Pancreas (tissue), 10 donors: Measurements from ENCODE around the gene MTMR10. TPM values are rescaled to one million over a fixed set of nuclear protein-coding genes. Genes with fewer than 3 reads are reported as not detected.

ENCODE experiments used
- ATAC-seq, 4 donors: fragments of 200-7000 bp; cut with Tn5 transposase; one replicate each; pipeline versions ENCODE4 v1.8.0 to v1.9.1; 2020; ENCODE audit warnings: mild to moderate bottlenecking in 4 of 4, moderate library complexity in 4 of 4
- DNase-seq, 6 donors: peaks; one replicate each; pipeline ENCODE4 v3.0.0-alpha.2; 2020
- FAIRE-seq: peaks from 2 replicates; lab custom pipeline; 2012; peaks lifted over from hg19 to GRCh38; lab: Jason Lieb, UNC
- H3K27ac ChIP-seq, 4 donors: fragments of 200-600 bp; sonication (generic); 1 replicate in 3 of 4; 2 replicates in 1 of 4; pipeline versions ENCODE4 v1.5.0 to v1.8.0; 2020
- H3K27me3 ChIP-seq, 4 donors: fragments of 200-600 bp; one replicate each; pipeline ENCODE4 v1.8.0; 2021
- H3K36me3 ChIP-seq, 3 donors: fragments of 200-600 bp; sonication (generic) in 1 of 3; one replicate each; pipeline versions ENCODE4 v1.5.0 to v1.8.0; 2020 to 2021
- H3K4me1 ChIP-seq, 3 donors: fragments of 200-600 bp; one replicate each; pipeline ENCODE4 v1.8.0; 2021
- H3K4me3 ChIP-seq, 4 donors: fragments of 200-600 bp; sonication (generic) in 2 of 4; one replicate each; pipeline versions ENCODE4 v1.5.0 to v1.8.0; 2020 to 2021
- H3K9me3 ChIP-seq, 4 donors: fragments of 200-600 bp; one replicate each; pipeline ENCODE4 v1.8.0; 2021
- CTCF ChIP-seq, 4 donors: fragments of 200-600 bp; sonication (generic) in 3 of 4; IDR thresholded peaks; one replicate each; pipeline versions ENCODE4 v1.5.0 to v1.8.0; 2021; ENCODE audit warnings: antibody characterized with exemption in 4 of 4
- WGBS, 2 donors: extraction: QIAGEN DNeasy Blood & Tissue Kit; methylation state at CpG; one replicate each; pipeline ENCODE4 v1.1.7; 2013; 5-methylcytosine and 5-hydroxymethylcytosine counted together
- intact Hi-C, 3 donors: fragments of 100-400 bp; cut with DNase I; formaldehyde crosslinking; loops; one replicate each; pipeline versions ENCODE4 v1.11.1 to v1.14.2; 2022
- polyA plus RNA-seq, 2 donors: library from polyadenylated mRNA; stranded (reverse); fragments of 200-250 nt; gene quantifications; one replicate each; pipeline ENCODE4 v1.2.3, GENCODE V29; 2013
- total RNA-seq, 6 donors: library from RNA; stranded (reverse); fragmentation: NEBNext Ultra II Directional in 4 of 6; extraction: Animal tissue kit (Norgen Biotek cat#: 25700) in 4 of 6; gene quantifications; one replicate each; pipeline versions ENCODE4 v1.2.1 to v1.2.4, GENCODE V29; 2021 to 2023
- donor health status: healthy with polysubstance abuse.
- donor health status: DM: no; HTN: no; CAD: no; lungs with moderate emphysema.
- donor health status: DM: no; HTN: no; CAD: no.
- donor health status: control.
- donor health status: control.
- donor health status: Bipolar disorder and iron deficiency.
- donor health status: DM: yes; HTN: yes; CAD: no.
- donor health status: DM: no; HTN: no; CAD: no.
- donor health status: DM: no; HTN: no; CAD: no.
- donor health status: DM: yes; HTN: yes; CAD: no.

Gene MTMR10
- total and polyA plus RNA-seq, 8 donors: 7.5 to 18.9 (median 12.0) TPM

GRCh38 chr15:30929982-30930381, 61.4 kb downstream of the MTMR10 start:
- TF ChIP-seq CTCF (IDR thresholded peaks at IDR 0.05): no peak
- H3K27ac ChIP-seq: no peak overlapping the region
- H3K36me3 ChIP-seq: peaks cover 0 to 4% (median 0%) of the 10 kb centered on the region in 3 donors
- no peaks in the 10 kb centered on the region for H3K9me3 ChIP-seq
- ATAC-seq (no peak), FAIRE-seq (no peak), DNase-seq (no peak)
- WGBS, 2 donors: 98 to 100% methylated on average over 4 of the region's 4 CpGs
- intact Hi-C loops: no loop called here
- no peak overlapping the region for H3K4me3 ChIP-seq
- no peaks in the 10 kb centered on the region for H3K4me1 ChIP-seq
- no peaks in the 10 kb centered on the region for H3K27me3 ChIP-seq

- Histone ChIP-seq H3K36me3 (peaks cover 0 to 12% (median 0%) of the 10 kb centered on the region in 3 donors), H3K27me3 (no peaks in the 10 kb centered on the region), H3K4me3 (no peak overlapping the region), H3K4me1 (no peaks in the 10 kb centered on the region), H3K9me3 (no peaks in the 10 kb centered on the region), H3K27ac (no peak overlapping the region)
- WGBS, 2 donors: 62 to 63% methylated on average over 10 of the region's 10 CpGs
- intact Hi-C loops: no loop called here
- TF ChIP-seq CTCF (IDR thresholded peaks at IDR 0.05): no peak
- peak in 2 of 4 donors; percentile 43 to 46 for ATAC-seq
- FAIRE-seq: no peak
- no peak for DNase-seq
Observed at GRCh38 chr15:30929064-30929669, 62.3 kb downstream of the MTMR10 start.

GRCh38 chr15:30928076-30928475, 63.4 kb downstream of the MTMR10 start:
- no peak for TF ChIP-seq CTCF (IDR thresholded peaks at IDR 0.05)
- no peaks in the 10 kb centered on the region for H3K9me3 ChIP-seq
- WGBS, 2 donors: 86 to 92% methylated on average over 5 of the region's 5 CpGs
- ATAC-seq (no peak), DNase-seq (no peak), FAIRE-seq (no peak)
- intact Hi-C loops: no loop called here
- no peaks in the 10 kb centered on the region for H3K27me3 ChIP-seq
- no peaks in the 10 kb centered on the region for H3K4me1 ChIP-seq
- H3K36me3 ChIP-seq: peaks cover 0 to 17% (median 4%) of the 10 kb centered on the region in 3 donors
- H3K4me3 ChIP-seq: no peak overlapping the region
- H3K27ac ChIP-seq: no peak overlapping the region

GRCh38 chr15:30927148-30927761, 64.2 kb downstream of the MTMR10 start:
- Histone ChIP-seq H3K4me1 (no peaks in the 10 kb centered on the region), H3K27ac (no peak overlapping the region), H3K36me3 (peaks cover 0 to 22% (median 4%) of the 10 kb centered on the region in 3 donors), H3K27me3 (no peaks in the 10 kb centered on the region), H3K4me3 (no peak overlapping the region), H3K9me3 (no peaks in the 10 kb centered on the region)
- 87 to 91% methylated on average over 7 of the region's 7 CpGs for WGBS, 2 donors
- no peak for FAIRE-seq
- intact Hi-C loops: no loop called here
- ATAC-seq: no peak
- no peak for TF ChIP-seq CTCF (IDR thresholded peaks at IDR 0.05)
- DNase-seq: no peak

GRCh38 chr15:30926161-30926560, 65.3 kb downstream of the MTMR10 start:
- intact Hi-C loops: no loop called here
- Histone ChIP-seq H3K9me3 (no peaks in the 10 kb centered on the region), H3K36me3 (peaks cover 0 to 22% (median 4%) of the 10 kb centered on the region in 3 donors), H3K27ac (no peak overlapping the region), H3K4me3 (no peak overlapping the region), H3K27me3 (no peaks in the 10 kb centered on the region), H3K4me1 (no peaks in the 10 kb centered on the region)
- WGBS, 2 donors: 95 to 97% methylated on average over 8 of the region's 8 CpGs
- FAIRE-seq: no peak
- no peak for TF ChIP-seq CTCF (IDR thresholded peaks at IDR 0.05)
- no peak for ATAC-seq
- DNase-seq: no peak
